ENCODE results near the gene FAM186B. TPM values are rescaled to one million over a fixed set of nuclear protein-coding genes. Genes with fewer than 3 reads are reported as not detected.

FAM186B gene
- total RNA-seq, 1 experiment from 2014 or later, result 1.3 TPM

DNA sequence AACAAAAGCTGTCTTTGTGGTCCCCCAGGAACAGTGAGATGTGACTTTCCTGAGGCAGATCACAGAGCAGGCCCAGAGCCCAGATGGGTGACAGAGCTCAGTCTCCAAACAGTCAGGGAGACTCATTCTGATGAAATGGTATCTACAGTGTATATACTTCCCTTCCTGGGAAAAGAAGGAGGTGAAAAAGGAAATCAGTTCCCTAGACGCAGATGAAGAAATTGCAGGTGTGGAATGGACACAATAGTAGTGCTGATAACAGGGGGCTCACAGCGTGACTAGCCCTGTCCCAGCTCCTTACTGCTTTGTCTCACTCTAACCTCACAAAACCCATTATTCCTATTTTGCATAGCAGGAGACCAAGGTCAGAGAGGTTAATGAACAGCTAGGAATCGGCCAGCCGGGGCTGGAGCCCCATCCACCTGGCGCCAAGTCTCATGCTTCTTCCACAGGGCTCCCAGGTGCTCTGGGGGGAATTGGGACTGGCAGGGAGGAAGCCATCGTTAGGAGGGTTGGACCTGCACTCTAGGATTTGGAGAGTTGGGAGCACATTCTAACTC, 54.7 kb downstream of the FAM186B start:
- Histone ChIP-seq H3K79me2 (ENCODE audit: low read depth) (no peaks in the 10 kb centered on the region), H3K9me3 (ENCODE audit: insufficient read depth, low read depth) (no peaks in the 10 kb centered on the region), H3K4me1 (replicated peaks; ENCODE audit: insufficient read depth) (no peaks in the 10 kb centered on the region), H3K4me3 (no peak overlapping the region), H3K27me3 (ENCODE audit: insufficient read depth, low read depth) (peaks cover 4% of the 10 kb centered on the region), H4K20me1 (ENCODE audit: insufficient read depth) (no peaks in the 10 kb centered on the region), H2AFZ (no peak overlapping the region), H3F3A (ENCODE audit: insufficient read depth, low read depth) (no peaks in the 10 kb centered on the region), H3K4me2 (no peak overlapping the region), H3K9me2 (ENCODE audit: insufficient read depth) (no peaks in the 10 kb centered on the region), H3K36me3 (ENCODE audit: low read depth) (no peaks in the 10 kb centered on the region), H3K27ac (no peak overlapping the region)
- TF ChIP-seq, protein P1, sequence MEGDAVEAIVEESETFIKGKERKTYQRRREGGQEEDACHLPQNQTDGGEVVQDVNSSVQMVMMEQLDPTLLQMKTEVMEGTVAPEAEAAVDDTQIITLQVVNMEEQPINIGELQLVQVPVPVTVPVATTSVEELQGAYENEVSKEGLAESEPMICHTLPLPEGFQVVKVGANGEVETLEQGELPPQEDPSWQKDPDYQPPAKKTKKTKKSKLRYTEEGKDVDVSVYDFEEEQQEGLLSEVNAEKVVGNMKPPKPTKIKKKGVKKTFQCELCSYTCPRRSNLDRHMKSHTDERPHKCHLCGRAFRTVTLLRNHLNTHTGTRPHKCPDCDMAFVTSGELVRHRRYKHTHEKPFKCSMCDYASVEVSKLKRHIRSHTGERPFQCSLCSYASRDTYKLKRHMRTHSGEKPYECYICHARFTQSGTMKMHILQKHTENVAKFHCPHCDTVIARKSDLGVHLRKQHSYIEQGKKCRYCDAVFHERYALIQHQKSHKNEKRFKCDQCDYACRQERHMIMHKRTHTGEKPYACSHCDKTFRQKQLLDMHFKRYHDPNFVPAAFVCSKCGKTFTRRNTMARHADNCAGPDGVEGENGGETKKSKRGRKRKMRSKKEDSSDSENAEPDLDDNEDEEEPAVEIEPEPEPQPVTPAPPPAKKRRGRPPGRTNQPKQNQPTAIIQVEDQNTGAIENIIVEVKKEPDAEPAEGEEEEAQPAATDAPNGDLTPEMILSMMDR (conservative IDR thresholded peaks at IDR 0.05), result no peak
- TF ChIP-seq EZH2 (IDR thresholded peaks at IDR 0.05; ENCODE audit: low read depth), result no peak
- no TSS peak for BruUV-seq (replicated peaks)
- intact Hi-C loops (cut with micrococcal nuclease; ENCODE audit: unreplicated experiment), result no loop called here
- DNase-seq, result no peak
- ChIA-PET CTCF (no interaction called here), POLR2A (ENCODE audit: unreplicated experiment) (no interaction called here)

- Histone ChIP-seq H3K79me2 (ENCODE audit: low read depth) (no peaks in the 10 kb centered on the region), H3K4me3 (no peak overlapping the region), H3K36me3 (ENCODE audit: low read depth) (no peaks in the 10 kb centered on the region), H3F3A (ENCODE audit: insufficient read depth, low read depth) (no peaks in the 10 kb centered on the region), H3K9me3 (ENCODE audit: insufficient read depth, low read depth) (no peaks in the 10 kb centered on the region), H3K4me2 (no peak overlapping the region), H3K27ac (no peak overlapping the region), H4K20me1 (ENCODE audit: insufficient read depth) (no peaks in the 10 kb centered on the region), H3K4me1 (replicated peaks; ENCODE audit: insufficient read depth) (no peaks in the 10 kb centered on the region), H2AFZ (no peak overlapping the region), H3K9me2 (ENCODE audit: insufficient read depth) (no peaks in the 10 kb centered on the region), H3K27me3 (ENCODE audit: insufficient read depth, low read depth) (peaks cover 4% of the 10 kb centered on the region)
- intact Hi-C loops (cut with micrococcal nuclease; ENCODE audit: unreplicated experiment), result no loop called here
- no TSS peak for BruUV-seq (replicated peaks)
- ChIA-PET POLR2A (ENCODE audit: unreplicated experiment) (no interaction called here), CTCF (no interaction called here)
- no peak for DNase-seq
- TF ChIP-seq, protein P1 (conservative IDR thresholded peaks at IDR 0.05), result no peak
- no peak for TF ChIP-seq EZH2 (IDR thresholded peaks at IDR 0.05; ENCODE audit: low read depth)
These were observed 55.4 kb downstream of the FAM186B start for GRCh38 chr12:49549735-49550692.

- no peaks in the 10 kb centered on the region for H3K79me2 ChIP-seq (ENCODE audit: low read depth)
- POLR2A ChIA-PET (ENCODE audit: unreplicated experiment), result no interaction called here
- CTCF ChIA-PET, result no interaction called here
- H3K27ac ChIP-seq, result no peak overlapping the region
- H3F3A ChIP-seq (ENCODE audit: insufficient read depth, low read depth), result no peaks in the 10 kb centered on the region
- no peak overlapping the region for H3K4me2 ChIP-seq
- no peaks in the 10 kb centered on the region for H4K20me1 ChIP-seq (ENCODE audit: insufficient read depth)
- H3K9me3 ChIP-seq (ENCODE audit: insufficient read depth, low read depth), result no peaks in the 10 kb centered on the region
- no peaks in the 10 kb centered on the region for H3K36me3 ChIP-seq (ENCODE audit: low read depth)
- H2AFZ ChIP-seq, result no peak overlapping the region
- H3K4me1 ChIP-seq (replicated peaks; ENCODE audit: insufficient read depth), result no peaks in the 10 kb centered on the region
- intact Hi-C loops (cut with micrococcal nuclease; ENCODE audit: unreplicated experiment), result no loop called here
- BruUV-seq (replicated peaks), result no TSS peak
- H3K27me3 ChIP-seq (ENCODE audit: insufficient read depth, low read depth), result peaks cover 4% of the 10 kb centered on the region
- no peak overlapping the region for H3K4me3 ChIP-seq
- TF ChIP-seq, protein P1 (conservative IDR thresholded peaks at IDR 0.05), result no peak
- no peak for TF ChIP-seq EZH2 (IDR thresholded peaks at IDR 0.05; ENCODE audit: low read depth)
- no peaks in the 10 kb centered on the region for H3K9me2 ChIP-seq (ENCODE audit: insufficient read depth)
- DNase-seq, result no peak
These were observed 56.4 kb downstream of the FAM186B start for GRCh38 chr12:49548822-49549648.

All from PC-9 (cell line).